RWPE2 (cell line): ENCODE results near the gene FCER2.
A peak's percentile ranks its signal among the peaks of the same experiment; 100 is the strongest.

ENCODE experiments used
- ATAC-seq: fragments of 200-7000 bp; cut with Tn5 transposase; 3 replicates; pipeline ENCODE4 v1.9.1; 2021; ENCODE audit warnings: low read depth
- DNase-seq: peaks from one replicate; pipeline ENCODE4 v3.0.0-alpha.2; 2020; ENCODE audit warnings: low spot score
- H3K27ac ChIP-seq: fragments of 450-650 bp; 2 replicates; pipeline ENCODE4 v1.5.1; 2017; ENCODE audit warnings: mild to moderate bottlenecking; ENCODE audit not compliant: poor library complexity, severe bottlenecking
- H3K27me3 ChIP-seq: fragments of 250-450 bp; sonication (Bioruptor Pico); 2 replicates; pipeline ENCODE4 v1.5.1; 2021; ENCODE audit warnings: mild to moderate bottlenecking, moderate library complexity; ENCODE audit not compliant: insufficient read depth, poor library complexity, severe bottlenecking
- H3K36me3 ChIP-seq: fragments of 250-450 bp; sonication (Bioruptor Pico); 2 replicates; pipeline ENCODE4 v1.5.1; 2020; ENCODE audit warnings: low read depth, mild to moderate bottlenecking, moderate library complexity
- H3K4me1 ChIP-seq: fragments of 250-450 bp; sonication (Bioruptor Pico); 2 replicates; pipeline ENCODE4 v1.5.1; 2021; ENCODE audit warnings: mild to moderate bottlenecking, moderate library complexity; ENCODE audit not compliant: insufficient read depth, poor library complexity, severe bottlenecking
- H3K4me3 ChIP-seq: fragments of 250-450 bp; sonication (Bioruptor Pico); 2 replicates; pipeline ENCODE4 v1.5.1; 2021; ENCODE audit warnings: mild to moderate bottlenecking, moderate library complexity; ENCODE audit not compliant: severe bottlenecking
- H3K9me3 ChIP-seq: fragments of 250-450 bp; sonication (Bioruptor Pico); 2 replicates; pipeline ENCODE4 v1.5.1; 2021; ENCODE audit warnings: mild to moderate bottlenecking, moderate library complexity; ENCODE audit not compliant: severe bottlenecking
- TF ChIP-seq, protein P1 (sequence below): fragments of 450-650 bp; IDR thresholded peaks from one replicate; pipeline ENCODE4 v1.5.1; 2017; ENCODE audit warnings: mild to moderate bottlenecking, moderate library complexity; ENCODE audit not compliant: poor library complexity, severe bottlenecking

FCER2 gene

DNA sequence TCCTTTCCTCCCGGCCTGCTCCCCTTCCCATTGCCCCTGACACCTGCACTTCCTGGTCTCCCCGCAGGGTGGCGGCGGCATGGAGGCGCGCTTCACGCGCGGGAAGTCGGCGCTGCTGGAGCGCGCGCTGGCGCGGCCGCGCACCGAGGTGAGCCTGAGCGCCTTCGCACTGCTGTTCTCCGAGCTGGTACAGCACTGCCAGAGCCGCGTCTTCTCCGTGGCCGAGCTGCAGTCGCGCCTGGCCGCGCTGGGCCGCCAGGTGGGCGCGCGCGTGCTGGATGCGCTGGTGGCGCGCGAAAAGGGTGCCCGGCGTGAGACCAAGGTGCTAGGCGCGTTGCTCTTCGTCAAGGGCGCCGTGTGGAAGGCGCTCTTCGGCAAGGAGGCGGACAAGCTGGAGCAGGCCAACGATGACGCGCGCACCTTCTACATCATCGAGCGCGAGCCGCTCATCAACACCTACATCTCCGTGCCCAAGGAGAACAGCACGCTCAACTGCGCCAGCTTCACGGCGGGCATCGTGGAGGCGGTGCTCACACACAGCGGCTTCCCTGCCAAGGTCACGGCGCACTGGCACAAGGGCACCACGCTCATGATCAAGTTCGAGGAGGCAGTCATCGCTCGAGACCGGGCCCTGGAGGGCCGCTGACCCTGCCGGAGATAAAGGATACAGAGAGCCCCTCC lies 19.6 kb downstream of the FCER2 start:
- no peak overlapping the region for H3K4me3 ChIP-seq
- DNase-seq (no peak), ATAC-seq (no peak)
- H3K27ac ChIP-seq = no peak overlapping the region
- no peaks in the 10 kb centered on the region for H3K4me1 ChIP-seq
- TF ChIP-seq, protein P1, sequence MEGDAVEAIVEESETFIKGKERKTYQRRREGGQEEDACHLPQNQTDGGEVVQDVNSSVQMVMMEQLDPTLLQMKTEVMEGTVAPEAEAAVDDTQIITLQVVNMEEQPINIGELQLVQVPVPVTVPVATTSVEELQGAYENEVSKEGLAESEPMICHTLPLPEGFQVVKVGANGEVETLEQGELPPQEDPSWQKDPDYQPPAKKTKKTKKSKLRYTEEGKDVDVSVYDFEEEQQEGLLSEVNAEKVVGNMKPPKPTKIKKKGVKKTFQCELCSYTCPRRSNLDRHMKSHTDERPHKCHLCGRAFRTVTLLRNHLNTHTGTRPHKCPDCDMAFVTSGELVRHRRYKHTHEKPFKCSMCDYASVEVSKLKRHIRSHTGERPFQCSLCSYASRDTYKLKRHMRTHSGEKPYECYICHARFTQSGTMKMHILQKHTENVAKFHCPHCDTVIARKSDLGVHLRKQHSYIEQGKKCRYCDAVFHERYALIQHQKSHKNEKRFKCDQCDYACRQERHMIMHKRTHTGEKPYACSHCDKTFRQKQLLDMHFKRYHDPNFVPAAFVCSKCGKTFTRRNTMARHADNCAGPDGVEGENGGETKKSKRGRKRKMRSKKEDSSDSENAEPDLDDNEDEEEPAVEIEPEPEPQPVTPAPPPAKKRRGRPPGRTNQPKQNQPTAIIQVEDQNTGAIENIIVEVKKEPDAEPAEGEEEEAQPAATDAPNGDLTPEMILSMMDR = peak; percentile 0
- no peaks in the 10 kb centered on the region for H3K9me3 ChIP-seq
- peaks cover 12% of the 10 kb centered on the region for H3K36me3 ChIP-seq
- no peaks in the 10 kb centered on the region for H3K27me3 ChIP-seq

- Histone ChIP-seq H3K27ac (peak overlapping the region; percentile 37), H3K4me3 (peak overlapping the region; percentile 84)
Measured at GRCh38 chr19:7681340-7682174, 20.4 kb downstream of the FCER2 start.

GRCh38 chr19:7680606-7681339 lies 21.2 kb downstream of the FCER2 start, which contains the start of gene TRAPPC5:
TSS of gene TRAPPC5 (plus strand) at chr19:7680833. CDS start at chr19:7682254, 1,421 bp downstream.
- H3K4me1 ChIP-seq = no peaks in the 10 kb centered on the region
- no peaks in the 10 kb centered on the region for H3K27me3 ChIP-seq
- ATAC-seq = peak; percentile 65
- H3K36me3 ChIP-seq = peaks cover 12% of the 10 kb centered on the region
- peak within 1 kb of the TSS; percentile 84 for H3K4me3 ChIP-seq
- peak within 1 kb of the TSS; percentile 37 for H3K27ac ChIP-seq
- TF ChIP-seq, protein P1 = peak; percentile 95
- no peak for DNase-seq
- no peaks in the 10 kb centered on the region for H3K9me3 ChIP-seq

More at GRCh38 chr19:7681340-7682174, 20.4 kb downstream of the FCER2 start:
- TF ChIP-seq, protein P1 = peak; percentile 47
- Histone ChIP-seq H3K36me3 (peaks cover 12% of the 10 kb centered on the region), H3K9me3 (no peaks in the 10 kb centered on the region), H3K27me3 (no peaks in the 10 kb centered on the region), H3K4me1 (no peaks in the 10 kb centered on the region)
- ATAC-seq = peak; percentile 60
- no peak for DNase-seq

- no peak for ATAC-seq
- no peaks in the 10 kb centered on the region for H3K27me3 ChIP-seq
- TF ChIP-seq, protein P1 = no peak
- no peak for DNase-seq
- no peak overlapping the region for H3K27ac ChIP-seq
- no peaks in the 10 kb centered on the region for H3K9me3 ChIP-seq
- H3K36me3 ChIP-seq = peaks cover 12% of the 10 kb centered on the region
- H3K4me1 ChIP-seq = no peaks in the 10 kb centered on the region
- peak overlapping the region; percentile 84 for H3K4me3 ChIP-seq
Measured at GRCh38 chr19:7679771-7680605, 21.9 kb downstream of the FCER2 start.
